ENCODE results near the gene FTSJ3.
"Not testable (repeated sequence)": the region's sequence is repeated elsewhere in the genome, so short reads cannot be mapped to it uniquely, and the experiment has no call there.

FTSJ3 gene

DNA sequence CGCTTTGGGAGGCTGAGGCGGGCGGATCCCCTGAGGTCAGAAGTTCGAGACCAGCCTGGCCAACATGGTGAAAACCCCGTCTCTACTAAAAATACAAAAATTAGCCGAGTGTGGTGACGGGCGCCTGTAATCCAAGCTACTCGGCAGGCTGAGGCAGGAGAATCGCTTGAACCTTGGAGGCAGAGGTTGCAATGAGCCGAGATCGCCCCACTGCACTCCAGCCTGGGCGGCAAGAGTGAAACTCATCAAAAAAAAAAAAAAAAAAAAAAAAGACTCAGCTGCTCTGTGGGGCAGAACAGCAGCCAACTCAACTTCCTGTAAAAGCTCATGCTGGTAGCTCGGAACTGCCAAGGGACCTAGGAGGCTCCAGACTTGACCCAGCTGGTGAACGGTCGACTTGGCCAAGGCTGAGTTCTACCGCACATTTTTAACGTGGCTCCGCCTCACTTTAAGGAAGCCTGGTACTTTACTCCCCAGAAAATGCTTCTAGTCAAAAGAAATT is 16.0 kb upstream of the FTSJ3 start:
- DNase-seq (ENCODE audit: low spot score): not testable (repeated sequence)

GRCh38 chr17:63842540-63843386 is 15.3 kb upstream of the FTSJ3 start, which contains the start of gene SMARCD2:
Gene SMARCD2 (minus strand): TSS chr17:63842685. CDS start chr17:63842674, 11 bp downstream.
- DNase-seq (ENCODE audit: low spot score): peak; percentile 98

DNA sequence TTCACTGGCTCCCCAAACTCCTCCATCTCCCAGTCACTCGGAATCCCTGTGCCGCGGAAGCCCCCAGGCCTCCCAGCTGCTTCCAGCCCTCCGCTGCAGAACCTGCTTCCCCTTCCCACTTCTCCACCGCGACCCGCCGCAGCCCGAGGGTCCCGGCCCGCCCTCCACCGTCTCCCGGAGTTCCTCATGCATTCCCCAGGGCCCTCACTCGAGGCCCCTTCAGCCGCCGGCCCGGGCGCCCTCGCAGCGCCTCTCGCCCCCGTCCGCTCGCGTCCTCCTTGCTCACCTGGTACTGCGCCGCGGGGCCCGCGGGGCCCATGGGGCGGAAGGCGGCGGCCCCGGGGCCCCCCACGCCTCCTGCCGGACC is 14.7 kb upstream of the FTSJ3 start:
- no peak for DNase-seq (ENCODE audit: low spot score)

- DNase-seq (ENCODE audit: low spot score): peak; percentile 23
These were observed 14.1 kb upstream of the FTSJ3 start for GRCh38 chr17:63841350-63842172.

- DNase-seq (ENCODE audit: low spot score): no peak
These were observed 13.3 kb upstream of the FTSJ3 start for GRCh38 chr17:63840591-63841349.

GRCh38 chr17:63838631-63839171 is 11.2 kb upstream of the FTSJ3 start:
- DNase-seq (ENCODE audit: low spot score): no peak

DNA sequence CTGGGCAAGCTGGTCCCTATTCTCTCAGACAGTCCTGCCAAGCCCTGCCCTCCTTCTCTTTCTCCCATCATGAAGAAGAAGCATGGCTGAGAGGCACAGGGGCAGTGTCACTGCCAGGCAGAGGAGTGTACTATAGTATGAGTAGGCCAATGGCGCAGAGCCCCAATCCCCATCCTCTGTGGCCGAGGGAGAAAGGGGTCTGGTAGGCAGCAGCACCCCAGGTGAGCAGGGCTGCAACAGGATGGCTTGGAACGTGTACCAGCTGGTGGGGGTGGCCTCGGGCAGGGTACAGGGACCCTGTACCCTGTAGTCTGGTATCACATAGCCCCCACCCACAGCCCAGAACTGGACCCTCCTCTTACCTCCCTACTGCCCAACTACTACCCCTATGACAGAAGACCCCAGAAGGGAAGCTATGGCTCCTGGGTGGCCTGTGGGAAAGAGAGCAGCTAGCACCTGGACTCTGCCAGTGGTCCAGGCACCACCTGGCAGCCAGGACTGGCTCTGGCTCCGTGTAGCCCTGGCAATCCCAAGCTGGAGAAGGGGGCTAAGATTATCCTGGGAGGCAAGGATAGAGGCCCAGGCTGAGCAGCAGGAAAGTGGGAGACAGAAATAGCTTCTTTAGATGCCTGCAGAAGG is 10.6 kb upstream of the FTSJ3 start:
- no peak for DNase-seq (ENCODE audit: low spot score)

DNA sequence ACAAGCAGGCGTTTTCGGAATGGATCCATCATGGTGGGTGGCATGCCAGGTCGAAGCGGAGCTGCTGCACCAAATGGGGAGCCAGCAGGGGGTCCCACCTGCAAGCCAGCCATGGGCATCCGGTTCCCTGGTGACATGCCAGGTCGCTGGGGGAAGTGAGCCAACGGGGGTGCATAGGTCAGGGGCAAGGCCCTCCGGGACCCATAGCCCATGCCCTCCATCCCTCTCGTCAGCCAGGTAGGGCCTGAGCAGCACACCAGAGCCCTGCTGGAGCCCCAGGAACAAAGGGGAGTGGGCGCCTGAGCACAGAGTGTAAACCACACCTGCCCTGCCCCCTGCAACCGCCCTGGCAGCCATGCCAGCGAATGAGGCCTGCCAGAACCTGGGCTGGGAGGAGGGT is 10.0 kb upstream of the FTSJ3 start:
- DNase-seq (ENCODE audit: low spot score): no peak

DNA sequence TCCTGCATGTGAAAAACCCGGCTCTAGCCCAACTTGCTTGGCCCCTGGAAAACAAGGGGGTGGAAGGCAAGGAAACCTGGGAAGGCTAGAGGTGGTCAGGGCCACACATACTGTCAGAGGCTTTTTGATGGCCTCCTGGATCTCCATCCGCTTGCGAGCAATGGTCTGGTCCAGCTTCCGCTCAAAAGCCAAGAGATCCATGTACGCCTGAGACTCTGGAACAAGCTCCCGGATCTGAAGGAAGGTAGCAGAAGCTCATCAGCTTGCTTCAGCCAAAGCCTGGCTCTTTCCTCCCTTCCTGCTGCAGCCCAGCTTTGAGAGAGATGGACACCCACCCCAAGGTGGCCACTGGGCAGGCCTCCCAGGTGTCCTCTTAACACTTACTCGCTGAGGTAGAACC is 9.3 kb upstream of the FTSJ3 start:
- no peak for DNase-seq (ENCODE audit: low spot score)

GRCh38 chr17:63835167-63835720 is 7.8 kb upstream of the FTSJ3 start:
- DNase-seq (ENCODE audit: low spot score): no peak

DNA sequence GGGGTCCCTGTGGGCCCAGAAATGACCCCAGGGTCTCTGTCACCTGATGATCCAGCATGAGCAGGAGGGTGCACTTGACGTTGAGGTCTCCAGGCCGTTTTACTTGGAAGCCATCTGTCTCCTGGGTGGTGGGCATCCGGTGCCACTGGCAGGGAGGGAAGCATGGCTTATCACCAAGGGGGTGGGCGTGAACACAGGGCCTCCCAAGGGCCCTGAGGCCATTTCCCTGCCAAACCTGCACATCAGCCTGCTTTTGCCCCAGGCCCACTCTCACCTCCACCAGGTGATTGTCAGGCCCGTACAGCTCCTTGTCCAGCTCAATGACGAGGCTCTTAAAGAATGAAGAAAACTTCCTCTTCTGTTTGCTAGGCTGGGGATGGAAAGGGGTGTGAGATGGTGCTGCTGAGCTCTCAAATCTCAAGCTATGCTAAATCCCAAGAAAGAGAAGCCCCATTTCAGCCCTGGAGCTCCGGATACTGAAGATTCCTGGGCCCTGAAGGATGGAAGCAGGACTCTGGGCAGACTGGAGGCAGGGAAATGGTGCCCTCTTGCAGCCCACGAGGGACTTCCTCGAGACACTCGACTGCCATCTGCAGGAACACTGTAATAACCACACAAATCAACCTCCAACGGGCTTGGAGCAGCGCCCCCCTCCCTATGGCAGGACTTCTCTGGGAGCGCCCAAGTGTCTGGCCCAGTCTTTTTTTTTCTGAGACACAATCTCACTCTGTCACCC is 7.1 kb upstream of the FTSJ3 start:
- peak; percentile 79 for DNase-seq (ENCODE audit: low spot score)

DNA sequence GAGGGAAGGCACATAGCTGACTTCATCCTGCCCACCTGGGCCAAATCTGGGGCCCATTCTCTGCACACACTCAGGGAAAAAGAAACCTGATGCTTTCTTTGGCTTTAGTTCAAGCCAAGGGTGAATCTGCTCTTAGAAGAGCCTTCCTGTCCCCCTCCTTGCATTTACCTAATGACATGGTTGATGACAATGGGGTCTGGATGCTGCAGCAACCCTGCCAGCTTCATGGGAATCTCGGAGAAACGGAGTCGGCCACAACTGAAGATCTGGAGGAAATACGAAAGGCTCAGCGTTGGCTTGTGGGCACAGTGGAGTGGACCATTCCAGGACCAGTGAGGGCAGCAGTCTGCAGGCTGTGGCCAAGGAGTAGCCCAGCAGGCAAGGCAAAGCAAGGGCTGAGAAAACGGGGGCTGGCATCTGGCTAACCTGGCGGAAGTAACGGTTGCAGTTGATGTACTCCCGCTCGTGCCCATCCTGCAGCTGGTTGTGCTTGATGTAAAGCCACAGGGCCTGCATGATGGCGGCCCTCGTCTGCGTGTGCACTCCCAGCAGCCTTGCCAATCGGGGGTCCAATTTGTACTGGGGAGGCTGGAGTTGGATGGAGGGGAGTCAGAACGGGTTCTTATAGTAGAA is 6.4 kb upstream of the FTSJ3 start:
- no peak for DNase-seq (ENCODE audit: low spot score)

DNA sequence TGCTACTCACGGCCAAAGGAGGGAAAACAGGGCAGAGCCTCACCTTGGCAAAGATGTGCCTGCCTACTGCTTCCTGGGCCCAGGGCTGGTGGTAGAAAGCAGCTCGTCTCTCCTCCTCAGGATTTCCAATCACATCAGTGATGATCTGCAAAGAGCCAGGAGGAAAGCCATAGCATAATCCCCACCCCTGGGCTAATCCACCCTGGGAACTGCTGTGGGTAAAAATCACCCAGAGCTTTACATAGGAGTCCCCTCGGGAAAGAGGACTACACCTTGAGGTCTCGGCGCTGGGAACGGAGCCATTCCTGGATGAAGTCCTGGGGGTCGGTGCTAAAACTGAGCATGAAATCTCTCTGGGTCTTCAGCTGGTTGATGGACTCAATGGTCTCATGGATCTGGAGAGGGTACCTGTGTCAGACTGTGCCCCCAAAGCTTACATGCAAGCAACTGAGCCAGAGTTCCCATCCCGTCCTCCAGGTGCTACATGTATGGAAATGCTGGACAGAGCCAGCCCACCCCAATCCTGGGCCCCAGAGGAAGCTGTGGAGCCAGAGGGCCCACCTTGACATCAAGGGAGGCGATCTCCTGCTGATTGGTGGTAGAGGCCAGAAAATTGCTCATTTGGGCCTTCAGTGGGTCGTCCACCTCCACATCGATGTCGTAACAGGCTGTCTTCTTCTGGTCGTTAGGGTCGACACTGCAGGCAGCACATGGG is 5.7 kb upstream of the FTSJ3 start:
- no peak for DNase-seq (ENCODE audit: low spot score)

GRCh38 chr17:63832455-63832854 is 5.0 kb upstream of the FTSJ3 start:
- no peak for DNase-seq (ENCODE audit: low spot score)

GRCh38 chr17:63832014-63832413 is 4.6 kb upstream of the FTSJ3 start:
- DNase-seq (ENCODE audit: low spot score): no peak

- DNase-seq (ENCODE audit: low spot score): no peak
These were observed 4.0 kb upstream of the FTSJ3 start for GRCh38 chr17:63831505-63831904.

DNA sequence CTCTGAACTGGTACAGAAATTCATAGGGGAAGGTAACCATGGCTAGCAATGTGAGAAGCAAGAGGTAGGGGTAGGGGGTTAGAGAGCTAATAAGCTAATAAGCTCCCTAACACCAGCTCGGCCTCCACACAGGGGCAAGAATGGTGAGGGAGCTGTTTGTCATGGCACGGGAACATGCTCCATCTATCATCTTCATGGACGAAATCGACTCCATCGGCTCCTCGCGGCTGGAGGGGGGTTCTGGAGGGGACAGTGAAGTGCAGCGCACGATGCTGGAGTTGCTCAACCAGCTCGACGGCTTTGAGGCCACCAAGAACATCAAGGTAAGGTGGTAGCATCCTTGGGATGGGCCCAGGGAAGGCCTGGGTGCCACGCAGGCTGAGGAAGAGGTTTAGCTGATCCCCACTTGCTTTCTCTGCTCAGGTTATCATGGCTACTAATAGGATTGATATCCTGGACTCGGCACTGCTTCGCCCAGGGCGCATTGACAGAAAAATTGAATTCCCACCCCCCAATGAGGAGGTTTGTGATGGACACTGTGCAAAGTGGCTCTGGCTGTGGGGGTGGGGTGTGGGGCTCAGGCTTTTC is 3.5 kb upstream of the FTSJ3 start:
- no peak for DNase-seq (ENCODE audit: low spot score)

- DNase-seq (ENCODE audit: low spot score): no peak
These were observed 2.8 kb upstream of the FTSJ3 start for GRCh38 chr17:63830278-63830677.

GRCh38 chr17:63828936-63829335 is 1.5 kb upstream of the FTSJ3 start:
- no peak for DNase-seq (ENCODE audit: low spot score)

All from SW480 (cell line).